ENCODE results near the gene AMOTL1.

AMOTL1 gene

DNA sequence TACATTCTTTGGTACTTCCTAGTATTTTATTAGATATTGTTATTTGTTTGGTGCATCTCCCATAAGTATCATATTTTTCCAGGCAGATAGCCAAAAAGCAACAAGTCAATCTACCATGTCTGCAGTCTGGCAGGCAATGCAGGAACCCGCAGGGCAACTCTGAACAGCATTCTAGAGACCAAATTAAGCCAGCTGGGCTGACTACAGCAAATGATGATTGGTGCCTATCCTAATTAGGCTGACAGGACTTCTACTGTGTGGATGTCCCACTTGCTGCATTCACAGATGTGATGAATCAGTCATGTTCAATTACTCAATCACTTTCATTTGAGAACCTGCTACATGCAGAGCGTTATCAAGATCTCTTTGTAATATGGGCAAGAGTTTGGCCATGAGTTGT is 40.3 kb upstream of the AMOTL1 start:
- H3K36me3 ChIP-seq = no peaks in the 10 kb centered on the region
- no peaks in the 10 kb centered on the region for H3K9me3 ChIP-seq (ENCODE audit: severe bottlenecking)
- no peak overlapping the region for H3K27ac ChIP-seq
- H3K27me3 ChIP-seq (ENCODE audit: insufficient read depth, low read depth, severe bottlenecking) = no peaks in the 10 kb centered on the region
- DNase-seq = no peak
- TF ChIP-seq, protein P1, sequence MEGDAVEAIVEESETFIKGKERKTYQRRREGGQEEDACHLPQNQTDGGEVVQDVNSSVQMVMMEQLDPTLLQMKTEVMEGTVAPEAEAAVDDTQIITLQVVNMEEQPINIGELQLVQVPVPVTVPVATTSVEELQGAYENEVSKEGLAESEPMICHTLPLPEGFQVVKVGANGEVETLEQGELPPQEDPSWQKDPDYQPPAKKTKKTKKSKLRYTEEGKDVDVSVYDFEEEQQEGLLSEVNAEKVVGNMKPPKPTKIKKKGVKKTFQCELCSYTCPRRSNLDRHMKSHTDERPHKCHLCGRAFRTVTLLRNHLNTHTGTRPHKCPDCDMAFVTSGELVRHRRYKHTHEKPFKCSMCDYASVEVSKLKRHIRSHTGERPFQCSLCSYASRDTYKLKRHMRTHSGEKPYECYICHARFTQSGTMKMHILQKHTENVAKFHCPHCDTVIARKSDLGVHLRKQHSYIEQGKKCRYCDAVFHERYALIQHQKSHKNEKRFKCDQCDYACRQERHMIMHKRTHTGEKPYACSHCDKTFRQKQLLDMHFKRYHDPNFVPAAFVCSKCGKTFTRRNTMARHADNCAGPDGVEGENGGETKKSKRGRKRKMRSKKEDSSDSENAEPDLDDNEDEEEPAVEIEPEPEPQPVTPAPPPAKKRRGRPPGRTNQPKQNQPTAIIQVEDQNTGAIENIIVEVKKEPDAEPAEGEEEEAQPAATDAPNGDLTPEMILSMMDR (IDR thresholded peaks at IDR 0.05; ENCODE audit: low read depth, low read length) = no peak
- H3K4me3 ChIP-seq (ENCODE audit: low read depth, low read length) = no peak overlapping the region

- TF ChIP-seq, protein P1 (IDR thresholded peaks at IDR 0.05; ENCODE audit: low read depth, low read length) = no peak
- no peak for DNase-seq
Observed at GRCh38 chr11:94728541-94728940, 39.6 kb upstream of the AMOTL1 start.

GRCh38 chr11:94728966-94729751 is 39.0 kb upstream of the AMOTL1 start:
- TF ChIP-seq, protein P1 (IDR thresholded peaks at IDR 0.05; ENCODE audit: low read depth, low read length) = no peak
- no peak for DNase-seq
- no peaks in the 10 kb centered on the region for H3K36me3 ChIP-seq
- no peaks in the 10 kb centered on the region for H3K27me3 ChIP-seq (ENCODE audit: insufficient read depth, low read depth, severe bottlenecking)
- H3K9me3 ChIP-seq (ENCODE audit: severe bottlenecking) = no peaks in the 10 kb centered on the region
- H3K27ac ChIP-seq = no peak overlapping the region
- H3K4me3 ChIP-seq (ENCODE audit: low read depth, low read length) = no peak overlapping the region

More at GRCh38 chr11:94728541-94728940, 39.6 kb upstream of the AMOTL1 start:
- Histone ChIP-seq H3K4me3 (ENCODE audit: low read depth, low read length) (no peak overlapping the region), H3K27ac (no peak overlapping the region), H3K27me3 (ENCODE audit: insufficient read depth, low read depth, severe bottlenecking) (no peaks in the 10 kb centered on the region), H3K36me3 (no peaks in the 10 kb centered on the region), H3K9me3 (ENCODE audit: severe bottlenecking) (no peaks in the 10 kb centered on the region)

DNA sequence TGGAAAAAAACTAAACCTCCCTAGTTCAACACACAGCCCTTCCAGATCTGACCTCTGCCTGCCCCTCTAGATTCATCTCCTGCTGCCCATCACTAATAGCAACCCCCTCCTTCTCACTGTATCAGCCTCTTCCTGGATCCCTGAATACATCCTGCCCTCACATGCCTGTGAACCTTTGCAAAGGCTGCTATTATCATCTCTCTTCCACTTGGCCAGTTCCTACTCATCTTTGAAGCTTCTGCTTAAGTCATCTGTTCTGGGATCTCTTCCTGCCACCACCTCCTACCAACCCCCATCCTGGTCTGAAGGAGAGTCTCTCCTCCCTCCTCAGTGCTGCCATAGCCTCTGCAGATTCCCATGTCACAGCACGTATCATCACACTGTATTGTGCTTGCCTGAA is 38.0 kb upstream of the AMOTL1 start:
- H3K36me3 ChIP-seq = no peaks in the 10 kb centered on the region
- no peak overlapping the region for H3K4me3 ChIP-seq (ENCODE audit: low read depth, low read length)
- H3K27ac ChIP-seq = no peak overlapping the region
- no peaks in the 10 kb centered on the region for H3K9me3 ChIP-seq (ENCODE audit: severe bottlenecking)
- H3K27me3 ChIP-seq (ENCODE audit: insufficient read depth, low read depth, severe bottlenecking) = no peaks in the 10 kb centered on the region
- TF ChIP-seq, protein P1 (IDR thresholded peaks at IDR 0.05; ENCODE audit: low read depth, low read length) = no peak
- DNase-seq = no peak

GRCh38 chr11:94731880-94732601 is 36.1 kb upstream of the AMOTL1 start:
- TF ChIP-seq, protein P1 (IDR thresholded peaks at IDR 0.05; ENCODE audit: low read depth, low read length) = no peak
- Histone ChIP-seq H3K4me3 (ENCODE audit: low read depth, low read length) (no peak overlapping the region), H3K27me3 (ENCODE audit: insufficient read depth, low read depth, severe bottlenecking) (no peaks in the 10 kb centered on the region), H3K9me3 (ENCODE audit: severe bottlenecking) (no peaks in the 10 kb centered on the region), H3K36me3 (no peaks in the 10 kb centered on the region), H3K27ac (peak overlapping the region; percentile 56)
- peak; percentile 19 for DNase-seq
